ENCODE measurements around the gene SFMBT1. TPM values are rescaled to one million over a fixed set of nuclear protein-coding genes. Genes with fewer than 3 reads are reported as not detected.

The SFMBT1 gene
- total and polyA plus RNA-seq, 2 experiments from 2014 or later: 5.3 to 24.0 TPM

GRCh38 chr3:53062905-53063304 is 17.0 kb upstream of the SFMBT1 start:
- H3K27me3 ChIP-seq (ENCODE audit: insufficient read depth): no peaks in the 10 kb centered on the region
- TF ChIP-seq STAT1 (IDR thresholded peaks at IDR 0.05; ENCODE audit: unreplicated experiment): no peak
- no peak for TF ChIP-seq JUNB (IDR thresholded peaks at IDR 0.05; ENCODE audit: unreplicated experiment)
- TF ChIP-seq ZNF114 (CRISPR knock-in tag; IDR thresholded peaks at IDR 0.05): no peak
- TF ChIP-seq CREB1 (CRISPR knock-in tag; IDR thresholded peaks at IDR 0.05; ENCODE audit: low read depth): no peak
- TF ChIP-seq, protein P1, sequence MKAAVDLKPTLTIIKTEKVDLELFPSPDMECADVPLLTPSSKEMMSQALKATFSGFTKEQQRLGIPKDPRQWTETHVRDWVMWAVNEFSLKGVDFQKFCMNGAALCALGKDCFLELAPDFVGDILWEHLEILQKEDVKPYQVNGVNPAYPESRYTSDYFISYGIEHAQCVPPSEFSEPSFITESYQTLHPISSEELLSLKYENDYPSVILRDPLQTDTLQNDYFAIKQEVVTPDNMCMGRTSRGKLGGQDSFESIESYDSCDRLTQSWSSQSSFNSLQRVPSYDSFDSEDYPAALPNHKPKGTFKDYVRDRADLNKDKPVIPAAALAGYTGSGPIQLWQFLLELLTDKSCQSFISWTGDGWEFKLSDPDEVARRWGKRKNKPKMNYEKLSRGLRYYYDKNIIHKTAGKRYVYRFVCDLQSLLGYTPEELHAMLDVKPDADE (IDR thresholded peaks at IDR 0.05): no peak
- TF ChIP-seq POLR2AphosphoS5 (IDR thresholded peaks at IDR 0.05; ENCODE audit: low read depth): no peak
- TF ChIP-seq, protein P2, sequence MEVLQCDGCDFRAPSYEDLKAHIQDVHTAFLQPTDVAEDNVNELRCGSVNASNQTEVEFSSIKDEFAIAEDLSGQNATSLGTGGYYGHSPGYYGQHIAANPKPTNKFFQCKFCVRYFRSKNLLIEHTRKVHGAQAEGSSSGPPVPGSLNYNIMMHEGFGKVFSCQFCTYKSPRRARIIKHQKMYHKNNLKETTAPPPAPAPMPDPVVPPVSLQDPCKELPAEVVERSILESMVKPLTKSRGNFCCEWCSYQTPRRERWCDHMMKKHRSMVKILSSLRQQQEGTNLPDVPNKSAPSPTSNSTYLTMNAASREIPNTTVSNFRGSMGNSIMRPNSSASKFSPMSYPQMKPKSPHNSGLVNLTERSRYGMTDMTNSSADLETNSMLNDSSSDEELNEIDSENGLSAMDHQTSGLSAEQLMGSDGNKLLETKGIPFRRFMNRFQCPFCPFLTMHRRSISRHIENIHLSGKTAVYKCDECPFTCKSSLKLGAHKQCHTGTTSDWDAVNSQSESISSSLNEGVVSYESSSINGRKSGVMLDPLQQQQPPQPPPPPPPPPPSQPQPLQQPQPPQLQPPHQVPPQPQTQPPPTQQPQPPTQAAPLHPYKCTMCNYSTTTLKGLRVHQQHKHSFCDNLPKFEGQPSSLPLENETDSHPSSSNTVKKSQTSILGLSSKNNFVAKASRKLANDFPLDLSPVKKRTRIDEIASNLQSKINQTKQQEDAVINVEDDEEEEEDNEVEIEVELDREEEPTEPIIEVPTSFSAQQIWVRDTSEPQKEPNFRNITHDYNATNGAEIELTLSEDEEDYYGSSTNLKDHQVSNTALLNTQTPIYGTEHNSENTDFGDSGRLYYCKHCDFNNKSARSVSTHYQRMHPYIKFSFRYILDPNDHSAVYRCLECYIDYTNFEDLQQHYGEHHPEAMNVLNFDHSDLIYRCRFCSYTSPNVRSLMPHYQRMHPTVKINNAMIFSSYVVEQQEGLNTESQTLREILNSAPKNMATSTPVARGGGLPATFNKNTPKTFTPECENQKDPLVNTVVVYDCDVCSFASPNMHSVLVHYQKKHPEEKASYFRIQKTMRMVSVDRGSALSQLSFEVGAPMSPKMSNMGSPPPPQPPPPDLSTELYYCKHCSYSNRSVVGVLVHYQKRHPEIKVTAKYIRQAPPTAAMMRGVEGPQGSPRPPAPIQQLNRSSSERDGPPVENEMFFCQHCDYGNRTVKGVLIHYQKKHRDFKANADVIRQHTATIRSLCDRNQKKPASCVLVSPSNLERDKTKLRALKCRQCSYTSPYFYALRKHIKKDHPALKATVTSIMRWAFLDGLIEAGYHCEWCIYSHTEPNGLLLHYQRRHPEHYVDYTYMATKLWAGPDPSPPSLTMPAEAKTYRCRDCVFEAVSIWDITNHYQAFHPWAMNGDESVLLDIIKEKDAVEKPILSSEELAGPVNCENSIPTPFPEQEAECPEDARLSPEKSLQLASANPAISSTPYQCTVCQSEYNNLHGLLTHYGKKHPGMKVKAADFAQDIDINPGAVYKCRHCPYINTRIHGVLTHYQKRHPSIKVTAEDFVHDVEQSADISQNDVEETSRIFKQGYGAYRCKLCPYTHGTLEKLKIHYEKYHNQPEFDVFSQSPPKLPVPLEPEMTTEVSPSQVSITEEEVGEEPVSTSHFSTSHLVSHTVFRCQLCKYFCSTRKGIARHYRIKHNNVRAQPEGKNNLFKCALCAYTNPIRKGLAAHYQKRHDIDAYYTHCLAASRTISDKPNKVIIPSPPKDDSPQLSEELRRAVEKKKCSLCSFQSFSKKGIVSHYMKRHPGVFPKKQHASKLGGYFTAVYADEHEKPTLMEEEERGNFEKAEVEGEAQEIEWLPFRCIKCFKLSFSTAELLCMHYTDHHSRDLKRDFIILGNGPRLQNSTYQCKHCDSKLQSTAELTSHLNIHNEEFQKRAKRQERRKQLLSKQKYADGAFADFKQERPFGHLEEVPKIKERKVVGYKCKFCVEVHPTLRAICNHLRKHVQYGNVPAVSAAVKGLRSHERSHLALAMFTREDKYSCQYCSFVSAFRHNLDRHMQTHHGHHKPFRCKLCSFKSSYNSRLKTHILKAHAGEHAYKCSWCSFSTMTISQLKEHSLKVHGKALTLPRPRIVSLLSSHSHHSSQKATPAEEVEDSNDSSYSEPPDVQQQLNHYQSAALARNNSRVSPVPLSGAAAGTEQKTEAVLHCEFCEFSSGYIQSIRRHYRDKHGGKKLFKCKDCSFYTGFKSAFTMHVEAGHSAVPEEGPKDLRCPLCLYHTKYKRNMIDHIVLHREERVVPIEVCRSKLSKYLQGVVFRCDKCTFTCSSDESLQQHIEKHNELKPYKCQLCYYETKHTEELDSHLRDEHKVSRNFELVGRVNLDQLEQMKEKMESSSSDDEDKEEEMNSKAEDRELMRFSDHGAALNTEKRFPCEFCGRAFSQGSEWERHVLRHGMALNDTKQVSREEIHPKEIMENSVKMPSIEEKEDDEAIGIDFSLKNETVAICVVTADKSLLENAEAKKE (CRISPR knock-in tag; IDR thresholded peaks at IDR 0.05): no peak
- TF ChIP-seq, protein P3, sequence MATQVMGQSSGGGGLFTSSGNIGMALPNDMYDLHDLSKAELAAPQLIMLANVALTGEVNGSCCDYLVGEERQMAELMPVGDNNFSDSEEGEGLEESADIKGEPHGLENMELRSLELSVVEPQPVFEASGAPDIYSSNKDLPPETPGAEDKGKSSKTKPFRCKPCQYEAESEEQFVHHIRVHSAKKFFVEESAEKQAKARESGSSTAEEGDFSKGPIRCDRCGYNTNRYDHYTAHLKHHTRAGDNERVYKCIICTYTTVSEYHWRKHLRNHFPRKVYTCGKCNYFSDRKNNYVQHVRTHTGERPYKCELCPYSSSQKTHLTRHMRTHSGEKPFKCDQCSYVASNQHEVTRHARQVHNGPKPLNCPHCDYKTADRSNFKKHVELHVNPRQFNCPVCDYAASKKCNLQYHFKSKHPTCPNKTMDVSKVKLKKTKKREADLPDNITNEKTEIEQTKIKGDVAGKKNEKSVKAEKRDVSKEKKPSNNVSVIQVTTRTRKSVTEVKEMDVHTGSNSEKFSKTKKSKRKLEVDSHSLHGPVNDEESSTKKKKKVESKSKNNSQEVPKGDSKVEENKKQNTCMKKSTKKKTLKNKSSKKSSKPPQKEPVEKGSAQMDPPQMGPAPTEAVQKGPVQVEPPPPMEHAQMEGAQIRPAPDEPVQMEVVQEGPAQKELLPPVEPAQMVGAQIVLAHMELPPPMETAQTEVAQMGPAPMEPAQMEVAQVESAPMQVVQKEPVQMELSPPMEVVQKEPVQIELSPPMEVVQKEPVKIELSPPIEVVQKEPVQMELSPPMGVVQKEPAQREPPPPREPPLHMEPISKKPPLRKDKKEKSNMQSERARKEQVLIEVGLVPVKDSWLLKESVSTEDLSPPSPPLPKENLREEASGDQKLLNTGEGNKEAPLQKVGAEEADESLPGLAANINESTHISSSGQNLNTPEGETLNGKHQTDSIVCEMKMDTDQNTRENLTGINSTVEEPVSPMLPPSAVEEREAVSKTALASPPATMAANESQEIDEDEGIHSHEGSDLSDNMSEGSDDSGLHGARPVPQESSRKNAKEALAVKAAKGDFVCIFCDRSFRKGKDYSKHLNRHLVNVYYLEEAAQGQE (IDR thresholded peaks at IDR 0.05; ENCODE audit: unreplicated experiment): no peak
- TF ChIP-seq ZNF331 (CRISPR knock-in tag; IDR thresholded peaks at IDR 0.05; ENCODE audit: low read depth): no peak
- no peak for TF ChIP-seq CTCF (conservative IDR thresholded peaks at IDR 0.05; ENCODE audit: low read depth in 2 of 2)
- TF ChIP-seq EZH2 (IDR thresholded peaks at IDR 0.05; ENCODE audit: low read depth, unreplicated experiment): no peak
- TF ChIP-seq EZH2phosphoT487 (IDR thresholded peaks at IDR 0.05; ENCODE audit: unreplicated experiment): no peak
- TF ChIP-seq NANOG (IDR thresholded peaks at IDR 0.05; ENCODE audit: borderline replicate concordance): no peak
- no peak overlapping the region for H2AFZ ChIP-seq
- no peak overlapping the region for H3K27ac ChIP-seq (ENCODE audit: low read depth)
- H3K4me1 Mint-ChIP-seq: no peaks in the 10 kb centered on the region
- no peak overlapping the region for H3K4me3 ChIP-seq
- no peaks in the 10 kb centered on the region for H3K36me3 ChIP-seq (ENCODE audit: insufficient read depth)
- no peak overlapping the region for H3K27ac Mint-ChIP-seq
- DNase-seq (ENCODE audit: low spot score): no peak
- H3K36me3 Mint-ChIP-seq (ENCODE audit: low read depth): no peaks in the 10 kb centered on the region
- no peaks in the 10 kb centered on the region for H3K79me2 ChIP-seq (replicated peaks; ENCODE audit: insufficient read depth)
- no peak overlapping the region for H3K4me2 ChIP-seq
- no peaks in the 10 kb centered on the region for H3K9me3 Mint-ChIP-seq
- no peak overlapping the region for H3K4me3 Mint-ChIP-seq
- H3F3A ChIP-seq (replicated peaks; ENCODE audit: low read depth): no peaks in the 10 kb centered on the region
- H3K27me3 Mint-ChIP-seq (ENCODE audit: insufficient read depth, low read depth, poor library complexity): peaks cover 4% of the 10 kb centered on the region
- no peak for ATAC-seq
- no peaks in the 10 kb centered on the region for H4K20me1 ChIP-seq (replicated peaks; ENCODE audit: insufficient read depth)
- H3K9me2 ChIP-seq (ENCODE audit: insufficient read depth): no peaks in the 10 kb centered on the region
- H3K4me1 ChIP-seq (ENCODE audit: insufficient read depth): no peaks in the 10 kb centered on the region

Data from GM23338 (cell line).